GM18517 (cell line): ENCODE data around the gene MYO15A.

Experiments
- ATAC-seq: cut with Tn5 transposase; IDR thresholded peaks from one replicate; pipeline ENCODE4 v1.9.1; 2021; ENCODE audit warnings: mild to moderate bottlenecking, moderate library complexity; ENCODE audit not compliant: unreplicated experiment

Gene MYO15A, protein sequence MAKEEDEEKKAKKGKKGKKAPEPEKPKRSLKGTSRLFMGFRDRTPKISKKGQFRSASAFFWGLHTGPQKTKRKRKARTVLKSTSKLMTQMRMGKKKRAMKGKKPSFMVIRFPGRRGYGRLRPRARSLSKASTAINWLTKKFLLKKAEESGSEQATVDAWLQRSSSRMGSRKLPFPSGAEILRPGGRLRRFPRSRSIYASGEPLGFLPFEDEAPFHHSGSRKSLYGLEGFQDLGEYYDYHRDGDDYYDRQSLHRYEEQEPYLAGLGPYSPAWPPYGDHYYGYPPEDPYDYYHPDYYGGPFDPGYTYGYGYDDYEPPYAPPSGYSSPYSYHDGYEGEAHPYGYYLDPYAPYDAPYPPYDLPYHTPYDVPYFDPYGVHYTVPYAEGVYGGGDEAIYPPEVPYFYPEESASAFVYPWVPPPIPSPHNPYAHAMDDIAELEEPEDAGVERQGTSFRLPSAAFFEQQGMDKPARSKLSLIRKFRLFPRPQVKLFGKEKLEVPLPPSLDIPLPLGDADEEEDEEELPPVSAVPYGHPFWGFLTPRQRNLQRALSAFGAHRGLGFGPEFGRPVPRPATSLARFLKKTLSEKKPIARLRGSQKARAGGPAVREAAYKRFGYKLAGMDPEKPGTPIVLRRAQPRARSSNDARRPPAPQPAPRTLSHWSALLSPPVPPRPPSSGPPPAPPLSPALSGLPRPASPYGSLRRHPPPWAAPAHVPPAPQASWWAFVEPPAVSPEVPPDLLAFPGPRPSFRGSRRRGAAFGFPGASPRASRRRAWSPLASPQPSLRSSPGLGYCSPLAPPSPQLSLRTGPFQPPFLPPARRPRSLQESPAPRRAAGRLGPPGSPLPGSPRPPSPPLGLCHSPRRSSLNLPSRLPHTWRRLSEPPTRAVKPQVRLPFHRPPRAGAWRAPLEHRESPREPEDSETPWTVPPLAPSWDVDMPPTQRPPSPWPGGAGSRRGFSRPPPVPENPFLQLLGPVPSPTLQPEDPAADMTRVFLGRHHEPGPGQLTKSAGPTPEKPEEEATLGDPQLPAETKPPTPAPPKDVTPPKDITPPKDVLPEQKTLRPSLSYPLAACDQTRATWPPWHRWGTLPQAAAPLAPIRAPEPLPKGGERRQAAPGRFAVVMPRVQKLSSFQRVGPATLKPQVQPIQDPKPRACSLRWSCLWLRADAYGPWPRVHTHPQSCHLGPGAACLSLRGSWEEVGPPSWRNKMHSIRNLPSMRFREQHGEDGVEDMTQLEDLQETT (N-terminal part only)

DNA sequence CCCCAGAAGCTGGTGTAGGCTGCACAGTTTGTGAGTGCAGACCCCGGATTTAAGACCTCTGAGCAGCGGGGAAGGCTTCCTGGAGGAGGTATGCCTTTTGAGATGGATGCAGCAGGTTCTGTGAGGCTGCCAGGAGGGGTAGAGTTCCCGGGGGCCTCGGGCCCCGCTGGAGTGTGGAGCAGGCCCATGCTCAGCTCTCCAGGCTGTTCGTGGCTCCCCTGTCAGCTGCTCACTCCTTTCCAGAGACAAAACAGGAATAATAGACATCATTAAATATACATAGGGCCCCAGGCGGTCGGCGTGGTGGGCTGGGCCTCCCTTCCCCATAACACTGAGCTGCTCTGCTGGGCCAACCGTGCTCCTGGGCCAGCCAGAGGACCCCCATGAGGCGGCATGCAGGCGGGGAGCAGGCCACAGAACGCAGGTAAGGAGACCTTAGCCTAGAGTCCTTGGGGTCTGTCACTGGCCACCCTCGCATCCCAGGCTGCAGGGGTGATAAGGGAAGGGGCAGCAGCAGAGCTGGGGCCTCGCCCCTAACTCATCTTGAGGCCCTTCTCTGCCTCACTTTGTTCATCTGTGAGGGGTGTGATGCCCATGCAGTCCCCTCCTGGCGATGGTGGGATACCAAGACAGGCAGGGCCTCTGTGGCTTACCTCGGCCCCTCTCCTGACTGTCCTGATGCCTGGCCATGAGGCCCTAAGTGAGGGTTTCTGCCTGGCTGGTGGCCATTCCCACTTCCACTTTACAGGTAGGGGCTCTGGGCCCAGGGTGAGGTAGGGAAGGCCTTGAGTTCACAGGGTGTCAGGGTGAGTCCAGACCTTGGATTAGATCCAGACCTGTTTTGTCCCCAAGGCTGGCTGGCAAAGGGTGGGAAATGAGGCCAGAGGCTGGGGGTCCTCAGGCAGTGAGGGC, at the start of gene MYO15A:
TSS of gene MYO15A (plus strand) at position 356 of the 912 bp plus-strand sequence. CDS start 10,045 bp downstream, outside the sequence.
- no peak for ATAC-seq

DNA sequence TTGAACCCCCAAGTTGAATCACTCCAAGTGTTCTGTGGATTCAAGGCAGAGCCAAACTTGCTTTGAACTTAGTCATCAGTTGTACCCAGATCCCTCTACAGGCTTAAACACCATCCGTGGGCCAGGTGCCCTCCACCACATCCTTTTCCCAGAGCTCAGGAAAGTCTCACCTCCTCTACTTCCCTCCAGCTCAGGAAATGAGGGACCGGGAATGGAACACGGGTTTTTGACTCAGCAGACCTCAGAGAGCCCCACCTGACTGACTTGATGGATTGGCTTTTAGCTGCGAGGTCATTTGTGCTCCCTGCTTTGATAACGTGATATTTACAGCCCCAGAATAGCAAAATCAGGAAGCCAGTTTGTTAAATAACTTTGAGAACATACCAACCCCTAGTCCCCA, 49.3 kb upstream of the MYO15A start:
- ATAC-seq: no peak

DNA sequence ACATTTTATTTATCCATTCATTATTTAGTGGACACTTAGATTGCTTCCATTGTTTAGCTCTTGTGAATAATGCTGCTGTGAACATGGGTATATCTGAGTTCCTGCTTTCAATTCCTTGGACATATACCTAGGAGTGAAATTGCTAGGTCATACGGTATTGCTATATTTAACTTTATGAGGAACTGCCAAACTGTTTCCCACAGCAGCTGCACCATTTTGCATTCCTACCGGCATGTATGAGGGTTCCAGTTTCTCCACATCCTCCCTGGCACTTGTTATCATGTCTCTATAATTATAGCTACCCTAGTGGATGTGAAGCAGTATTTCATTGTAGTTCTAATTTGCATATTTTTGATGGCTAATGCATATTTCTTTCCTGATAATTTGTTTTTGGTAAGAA, 44.5 kb upstream of the MYO15A start:
- ATAC-seq: no peak

DNA sequence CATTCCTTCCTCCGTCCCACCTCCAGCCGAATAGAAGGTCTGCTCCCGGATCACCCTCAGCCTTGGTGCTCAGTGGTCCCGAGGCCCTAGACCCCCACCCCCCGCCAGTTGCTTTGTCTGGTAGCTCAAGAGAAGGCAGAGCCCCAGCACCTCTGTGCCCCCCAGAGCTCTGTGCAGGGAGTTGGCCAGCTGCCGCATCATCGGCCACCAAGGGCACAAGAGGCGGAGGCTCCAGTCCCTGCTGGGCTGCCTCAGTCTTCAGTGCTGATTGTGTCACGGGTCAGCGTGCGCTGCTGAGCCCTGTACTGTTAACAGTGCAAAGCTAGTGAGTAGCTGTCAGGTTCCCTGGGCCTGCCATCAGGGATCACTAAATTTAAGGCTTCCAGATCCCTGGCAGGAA, 43.0 kb upstream of the MYO15A start:
- no peak for ATAC-seq

DNA sequence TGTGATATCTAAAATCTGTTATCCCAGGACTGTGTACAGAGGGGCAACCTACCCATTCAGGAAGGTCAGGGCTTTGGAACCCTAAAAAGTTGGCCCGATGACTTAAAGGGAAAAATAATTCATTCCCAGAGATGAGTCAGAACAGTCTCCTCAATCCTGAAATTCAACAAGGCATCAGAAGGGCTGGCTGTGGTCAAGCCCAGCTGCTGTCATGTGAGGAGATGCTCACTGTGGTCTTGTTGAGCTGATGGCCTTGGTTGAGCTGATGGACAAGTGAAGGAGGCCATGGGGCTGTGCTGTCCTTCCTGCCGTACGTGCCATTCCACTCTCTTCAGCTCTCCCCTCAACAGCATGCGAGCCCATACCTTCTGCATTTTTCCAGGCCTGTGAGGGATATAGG, 41.7 kb upstream of the MYO15A start:
- ATAC-seq: no peak

DNA sequence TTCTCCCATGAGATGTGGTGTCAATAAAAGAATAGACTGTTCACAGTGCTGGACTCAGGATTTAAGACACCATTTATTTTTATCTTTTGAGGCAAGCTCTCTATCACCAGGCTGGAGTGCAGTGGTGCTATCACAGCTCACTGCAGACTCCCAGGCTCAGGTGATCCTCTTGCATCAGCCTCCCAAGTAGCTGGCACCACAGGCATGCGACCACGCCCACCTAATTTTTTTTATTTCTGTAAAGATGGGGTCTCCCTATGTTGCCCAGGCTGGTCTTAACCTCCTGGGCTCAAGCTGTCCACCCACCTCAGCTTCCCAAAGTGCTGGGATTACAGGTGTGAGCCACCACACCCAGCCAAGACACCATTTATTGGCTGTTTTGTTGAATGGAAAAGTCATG, 39.5 kb upstream of the MYO15A start:
- ATAC-seq: no peak

DNA sequence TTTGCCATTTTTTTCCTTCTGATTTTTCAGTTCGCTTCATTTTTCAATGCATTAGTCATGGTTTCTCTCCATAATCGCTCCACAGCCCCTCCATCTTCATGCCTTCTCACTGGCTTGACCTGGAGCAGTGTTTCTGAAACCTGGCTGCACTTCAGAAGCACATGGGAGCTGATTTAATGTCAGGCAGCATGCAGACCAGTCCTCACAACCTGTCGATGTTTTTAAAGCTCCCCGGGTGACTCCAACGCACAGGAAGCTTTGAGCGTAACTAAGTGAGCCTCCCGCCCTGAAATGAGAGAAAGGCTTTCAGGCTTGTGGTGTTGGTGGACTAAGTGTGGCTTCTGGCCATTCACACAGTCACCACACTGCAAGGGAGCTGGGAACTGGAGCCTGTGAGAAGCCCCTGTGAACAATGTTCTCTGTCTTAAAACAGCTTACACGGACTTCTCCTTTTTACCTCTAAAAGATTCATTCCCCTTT, 37.7 kb upstream of the MYO15A start:
- no peak for ATAC-seq

DNA sequence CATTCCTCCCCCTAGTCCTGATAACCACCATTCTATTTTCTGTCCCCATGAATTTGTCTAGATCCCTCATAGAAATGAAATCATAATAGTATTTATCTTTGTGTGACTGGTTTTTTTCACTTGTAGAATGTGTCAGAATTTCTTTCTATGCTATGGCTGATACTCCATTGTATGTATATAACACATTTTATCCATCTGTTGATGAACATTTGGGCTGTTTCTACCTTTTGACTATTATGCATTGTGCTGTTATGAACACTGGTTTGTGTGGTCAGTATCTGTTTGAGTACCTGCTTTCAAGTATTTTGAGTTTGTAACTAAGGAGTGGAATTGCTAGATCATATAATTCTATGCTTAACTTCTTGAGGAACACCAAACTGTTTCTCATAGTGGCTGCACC, 36.8 kb upstream of the MYO15A start:
- no peak for ATAC-seq

DNA sequence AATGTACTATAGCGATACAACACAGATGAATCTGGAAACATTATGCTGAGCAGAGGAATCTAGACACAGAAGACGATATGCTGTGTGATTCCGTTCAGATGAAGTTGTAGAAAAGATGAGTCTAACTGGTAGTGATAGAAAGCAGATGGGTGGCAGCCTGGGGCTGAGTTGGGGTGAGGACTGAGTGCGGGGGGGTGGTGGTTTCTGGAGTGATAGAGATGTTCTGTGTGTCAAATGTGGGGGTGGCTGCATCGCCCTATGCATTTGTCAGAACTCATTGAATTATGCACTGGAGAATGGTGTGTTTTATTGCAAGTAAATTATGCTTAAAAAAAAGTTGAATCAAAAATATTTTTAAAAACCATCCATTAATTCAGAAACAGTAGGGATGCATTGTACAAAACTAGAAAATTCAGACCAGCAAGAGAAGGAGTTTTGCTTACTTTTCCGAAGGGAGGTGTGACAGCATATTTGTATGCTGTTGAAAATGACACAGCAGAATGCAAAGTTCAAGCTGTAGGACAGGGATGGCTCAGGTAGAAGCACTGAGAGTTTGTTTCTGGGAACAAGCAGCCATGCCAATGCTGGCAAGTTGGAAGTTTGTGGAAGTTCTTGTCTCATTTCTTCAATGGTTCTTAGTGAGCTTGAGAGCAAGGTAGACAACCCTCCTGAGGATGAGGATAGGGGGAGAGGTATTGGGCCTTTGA, 33.8 kb upstream of the MYO15A start:
- no peak for ATAC-seq

DNA sequence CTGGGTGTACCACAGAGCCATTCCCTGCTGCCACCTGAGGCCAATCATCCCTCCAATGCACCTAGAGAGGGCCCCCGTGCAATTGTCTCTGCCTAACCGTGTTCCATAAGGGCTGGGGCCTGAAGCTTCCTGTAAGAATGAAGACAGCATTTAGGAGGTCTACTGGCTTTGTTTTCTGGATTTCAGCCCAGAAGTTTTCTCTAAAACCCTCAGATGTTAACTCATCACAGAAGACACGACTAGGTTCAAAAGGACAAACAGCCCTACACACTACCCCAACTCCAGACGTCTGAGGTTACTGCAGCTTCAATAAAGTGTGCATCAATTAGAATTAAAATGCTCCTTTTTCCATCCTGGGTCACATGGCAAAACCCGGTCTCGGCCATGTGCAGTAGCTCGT, 31.6 kb upstream of the MYO15A start:
- ATAC-seq: no peak

DNA sequence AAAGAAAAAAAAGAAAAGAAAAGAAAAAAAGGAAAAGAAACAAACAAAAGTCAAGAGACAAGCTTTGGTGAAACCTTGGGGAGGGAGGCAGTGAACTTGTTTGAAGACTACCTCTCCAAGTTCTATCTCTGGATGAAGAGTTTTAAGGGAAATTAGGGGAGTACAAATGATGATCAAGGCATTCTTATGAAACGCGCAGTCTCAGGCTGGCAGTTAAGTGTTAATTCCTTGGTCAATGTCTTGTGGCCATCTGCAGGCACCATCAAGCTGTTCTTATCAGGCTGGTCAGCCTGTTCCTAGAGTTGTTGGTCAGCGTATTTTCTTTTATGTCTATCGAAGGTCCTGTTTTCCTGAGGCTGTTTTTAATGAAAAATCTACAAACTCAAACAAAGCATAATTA, 29.0 kb upstream of the MYO15A start:
- no peak for ATAC-seq

DNA sequence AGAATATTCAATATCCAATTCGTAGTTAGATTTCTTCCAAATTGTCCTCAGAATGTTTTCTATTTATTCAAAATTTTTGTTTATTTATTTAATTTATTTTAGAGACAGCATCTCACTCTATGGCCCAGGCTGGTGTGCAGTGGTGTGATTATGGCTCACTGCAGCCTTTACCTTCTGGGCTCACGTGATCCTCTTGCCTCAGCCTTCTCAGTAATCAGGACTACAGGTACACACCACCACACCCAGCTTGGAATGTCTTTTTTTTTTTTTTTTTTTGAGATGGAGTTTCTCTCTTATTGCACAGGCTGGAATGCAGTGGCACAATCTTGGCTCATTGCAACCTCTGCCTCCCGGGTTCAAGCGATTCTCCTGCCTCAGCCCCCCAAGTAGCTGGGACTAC, 24.3 kb upstream of the MYO15A start:
- no peak for ATAC-seq

DNA sequence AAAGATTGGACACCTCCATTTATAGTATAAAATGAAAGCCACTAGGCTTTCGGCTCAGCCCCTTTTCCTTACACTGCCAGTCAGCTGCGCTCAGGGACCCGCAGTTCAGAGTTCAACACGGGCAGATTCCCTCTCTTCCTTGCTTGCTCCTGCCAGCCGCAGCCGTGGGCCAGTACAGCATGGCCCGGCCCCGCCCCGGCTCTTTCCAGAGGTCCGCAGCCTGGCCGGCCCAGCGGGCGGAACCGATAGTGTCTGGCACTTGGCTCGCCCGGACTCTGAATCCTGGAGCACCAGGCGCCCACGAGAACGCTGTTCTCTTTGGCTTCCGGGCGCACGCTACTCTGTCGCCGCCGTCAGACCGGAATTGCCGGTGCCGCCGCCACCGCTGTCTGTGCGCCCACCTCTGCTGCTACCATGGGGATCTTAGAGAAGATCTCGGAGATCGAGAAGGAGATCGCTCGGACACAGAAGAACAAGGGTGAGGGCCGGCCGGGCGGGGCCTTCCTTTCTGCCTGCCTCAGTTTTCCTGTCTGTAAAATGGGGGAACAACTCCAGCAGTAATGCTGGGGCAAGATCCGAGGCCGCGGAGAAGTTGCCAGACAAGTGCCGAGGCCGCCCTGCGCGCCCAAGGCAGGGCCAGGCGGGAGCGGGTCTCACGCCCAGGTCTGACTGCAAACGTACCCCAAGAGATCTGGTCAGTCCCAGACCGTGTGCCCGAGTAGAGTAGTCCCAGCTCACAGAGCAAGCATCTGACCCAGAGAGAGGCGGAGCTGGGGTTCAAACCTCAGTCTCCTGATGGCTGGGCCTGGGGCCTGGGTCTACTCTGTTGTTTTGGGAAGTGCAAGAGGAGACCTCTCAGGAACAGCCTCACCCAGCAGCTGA, 20.7 kb upstream of the MYO15A start, which contains the start of gene DRG2:
TSS of gene DRG2 (plus strand) at position 339 of the 882 bp plus-strand sequence. CDS start at position 415, 76 bp downstream.
- peak; percentile 68 for ATAC-seq

DNA sequence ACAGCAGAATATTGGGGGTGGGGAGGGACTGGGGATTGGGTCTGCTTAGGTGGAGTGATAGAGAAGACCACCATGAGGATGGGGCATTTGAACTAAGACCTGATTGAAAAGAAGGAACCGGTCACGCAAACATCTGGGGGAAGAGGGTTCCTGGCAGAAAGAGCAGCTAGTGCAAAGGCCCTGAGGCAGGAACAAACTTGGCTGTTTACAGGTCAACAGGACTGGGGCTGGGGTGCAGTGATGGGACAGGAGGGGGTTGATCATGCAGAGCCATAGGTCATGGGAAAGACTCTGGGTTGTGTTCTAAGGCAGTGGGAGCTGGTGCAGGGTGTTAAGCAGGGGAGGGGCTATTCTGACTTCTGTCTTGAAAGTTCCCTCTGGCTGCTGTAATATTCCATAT, 18.9 kb upstream of the MYO15A start:
- no peak for ATAC-seq

DNA sequence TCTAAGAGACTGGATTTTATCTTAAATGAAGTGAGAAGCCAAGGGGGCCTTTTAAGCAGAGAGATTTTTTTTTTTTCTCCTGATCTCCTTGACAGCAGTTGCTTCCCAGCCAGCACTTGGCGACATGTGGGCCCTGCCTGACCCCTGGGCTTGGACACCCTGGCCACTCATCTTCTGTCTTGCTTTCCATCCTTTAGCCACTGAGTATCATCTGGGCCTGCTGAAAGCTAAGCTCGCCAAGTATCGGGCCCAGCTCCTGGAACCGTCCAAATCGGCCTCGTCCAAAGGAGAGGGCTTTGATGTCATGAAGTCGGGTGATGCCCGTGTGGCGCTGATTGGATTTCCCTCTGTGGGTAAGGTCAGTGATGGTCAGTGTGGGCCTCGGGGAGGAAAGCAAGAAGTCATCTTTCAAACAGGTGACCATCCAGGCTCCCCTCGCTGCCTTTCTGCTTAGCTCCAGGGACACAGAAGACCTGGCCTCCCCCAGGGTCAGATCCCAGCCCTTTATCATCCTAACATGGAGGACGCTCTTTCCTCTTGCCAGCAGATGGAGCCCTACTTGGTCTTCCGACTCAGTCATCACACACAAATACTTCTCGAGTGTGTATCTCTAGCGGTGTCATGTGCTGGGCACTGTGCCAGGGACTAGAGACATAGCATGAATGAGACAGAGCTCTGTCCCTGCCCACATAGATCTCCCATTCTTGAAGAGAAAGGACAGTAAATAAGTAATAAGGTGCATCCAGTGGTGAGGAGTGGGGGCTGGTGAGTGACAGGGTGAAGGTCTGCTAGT, 14.7 kb upstream of the MYO15A start:
- ATAC-seq: no peak

DNA sequence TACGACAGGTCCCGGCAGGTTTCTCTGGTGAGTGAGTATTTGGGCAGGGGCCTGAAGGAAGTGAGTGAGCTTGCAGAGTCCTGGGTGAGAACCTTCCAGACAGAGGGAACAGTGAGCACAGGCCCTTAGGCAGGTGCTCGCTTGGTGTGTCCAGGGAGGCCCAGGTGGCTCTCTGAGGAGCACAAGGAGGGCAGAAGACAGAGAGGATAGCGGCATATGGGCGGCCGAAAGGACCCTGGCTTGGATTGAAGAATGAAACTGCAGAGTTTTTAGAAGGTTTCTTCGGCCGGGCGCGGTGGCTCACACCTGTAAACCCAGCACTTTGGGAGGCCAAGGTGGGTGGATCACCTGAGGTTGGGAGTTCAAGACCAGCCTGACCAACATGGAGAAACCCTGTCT, 14.1 kb upstream of the MYO15A start:
- ATAC-seq: no peak

DNA sequence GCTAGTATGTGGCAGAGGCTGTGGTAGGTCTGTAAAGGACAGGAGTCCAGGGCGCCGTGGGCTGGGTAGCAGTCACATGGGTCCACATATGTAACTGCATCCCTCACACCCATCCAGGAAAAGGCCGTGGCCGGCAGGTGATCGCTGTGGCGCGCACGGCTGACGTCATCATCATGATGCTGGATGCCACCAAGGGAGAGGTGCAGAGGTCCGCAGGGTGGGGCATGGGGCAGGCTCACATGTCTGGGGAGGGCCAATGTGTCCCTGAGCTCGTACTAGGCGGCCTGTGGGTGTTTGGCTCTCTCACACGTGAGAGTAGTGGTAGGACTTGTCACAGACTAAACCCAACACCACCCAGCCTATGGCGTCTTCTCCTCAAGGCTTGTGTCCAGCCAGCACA, 9.0 kb upstream of the MYO15A start:
- no peak for ATAC-seq

DNA sequence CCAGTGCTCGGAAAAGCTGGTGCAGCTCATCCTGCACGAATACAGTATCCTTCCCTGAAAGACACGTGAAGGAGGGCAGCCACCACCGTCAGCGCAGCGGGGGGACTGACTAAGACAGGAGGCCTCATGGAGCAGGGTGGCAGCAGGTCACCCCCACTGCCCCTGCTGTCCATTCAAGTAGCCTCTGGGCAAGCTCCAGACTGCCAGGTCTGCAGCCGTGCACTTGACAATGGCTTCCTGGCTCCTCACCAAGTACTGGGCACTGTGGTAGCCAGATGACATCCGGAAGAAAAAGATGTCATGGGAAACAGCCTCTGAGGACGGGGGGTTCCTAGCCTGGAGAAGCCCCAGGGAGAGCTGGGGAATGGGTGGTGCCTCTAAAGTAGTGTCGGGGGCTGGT, 7.9 kb upstream of the MYO15A start:
- ATAC-seq: no peak
